ENCODE measurements around the gene GMCL2.

Gene GMCL2

DNA sequence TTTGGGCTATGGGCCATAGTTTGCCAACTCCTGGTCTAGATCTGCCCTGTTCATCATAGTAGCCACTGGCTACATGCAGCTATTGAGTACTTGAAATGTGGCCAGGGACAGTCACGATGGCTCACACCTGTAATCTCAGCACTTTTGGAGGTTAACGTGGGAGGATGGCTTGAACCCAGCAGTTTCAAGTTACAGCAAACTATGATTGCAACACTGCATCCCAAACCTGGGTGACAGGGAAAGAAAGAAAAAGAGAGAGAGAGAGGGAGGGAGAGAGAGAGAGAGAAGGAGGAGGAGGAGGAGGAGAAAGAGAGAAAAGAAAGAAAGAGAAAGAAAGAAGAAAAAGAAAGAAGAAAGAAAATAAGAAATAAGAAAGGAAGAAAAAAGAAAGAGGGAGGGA, 5.1 kb upstream of the GMCL2 start:
- no peak for DNase-seq
- intact Hi-C loops (cut with DNase I): no loop called here

DNA sequence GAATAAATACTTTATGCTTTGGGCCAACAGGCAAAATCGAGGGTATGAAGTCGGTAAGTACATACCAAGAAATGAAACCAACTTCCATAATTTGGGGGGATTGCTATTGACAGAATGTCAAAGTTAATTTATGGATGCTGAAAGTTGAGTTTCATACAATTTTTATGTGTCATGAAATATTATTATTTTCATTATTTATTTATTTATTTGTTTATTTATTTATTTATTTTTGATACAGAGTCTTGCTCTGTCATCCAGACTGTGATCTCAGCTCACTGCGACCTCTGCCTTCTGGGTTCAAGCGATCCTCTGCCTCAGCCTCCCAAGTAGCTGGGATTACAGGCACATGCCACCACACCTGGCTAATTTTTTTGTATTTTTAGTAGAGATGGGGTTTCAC, 4.5 kb upstream of the GMCL2 start:
- DNase-seq: no peak
- intact Hi-C loops (cut with DNase I): no loop called here

- DNase-seq: no peak
- intact Hi-C loops (cut with DNase I): no loop called here
Measured at GRCh38 chr5:178189433-178189832, 2.3 kb upstream of the GMCL2 start.

GRCh38 chr5:178186427-178186826, 744 bp downstream of the GMCL2 start:
- DNase-seq: no peak
- intact Hi-C loops (cut with DNase I): no loop called here

- intact Hi-C loops (cut with DNase I): no loop called here
- DNase-seq: no peak
Measured at GRCh38 chr5:178182158-178182876, 4.9 kb downstream of the GMCL2 start.

DNA sequence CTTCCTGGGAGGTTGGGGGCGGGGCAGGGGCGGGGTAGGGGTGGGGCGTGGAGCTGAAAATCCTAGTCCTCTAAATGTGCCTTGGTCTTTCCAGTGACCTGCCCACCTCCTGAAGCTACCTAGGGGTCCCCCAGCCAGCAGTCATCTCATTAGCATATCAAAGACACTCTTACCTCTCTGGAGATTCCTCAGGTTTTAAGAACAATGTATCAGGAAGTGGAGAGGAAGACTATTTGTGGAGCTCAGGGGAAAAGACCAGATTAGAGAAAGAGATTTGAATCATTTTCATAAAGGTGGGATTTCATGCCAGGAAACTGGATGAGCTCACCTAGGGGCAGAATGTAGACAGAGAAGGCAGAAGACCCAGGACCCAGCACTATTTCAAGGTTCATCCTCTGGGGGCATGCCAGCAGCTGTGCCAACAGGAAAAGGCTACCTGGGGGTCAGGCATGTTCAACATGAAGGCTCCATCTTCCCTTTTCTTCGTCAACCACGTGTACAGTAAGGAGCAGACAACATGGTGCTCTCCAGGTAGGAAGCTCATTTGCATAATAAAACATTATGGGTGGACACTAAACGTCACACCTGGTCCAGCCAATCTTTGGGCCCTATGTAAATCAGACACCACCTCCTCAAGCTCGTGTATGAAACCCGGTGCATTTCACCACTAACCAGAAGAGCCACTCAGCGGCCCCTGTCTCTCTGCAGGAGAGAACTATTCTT, 6.9 kb downstream of the GMCL2 start:
- intact Hi-C loops (cut with DNase I): no loop called here
- DNase-seq: no peak

DNA sequence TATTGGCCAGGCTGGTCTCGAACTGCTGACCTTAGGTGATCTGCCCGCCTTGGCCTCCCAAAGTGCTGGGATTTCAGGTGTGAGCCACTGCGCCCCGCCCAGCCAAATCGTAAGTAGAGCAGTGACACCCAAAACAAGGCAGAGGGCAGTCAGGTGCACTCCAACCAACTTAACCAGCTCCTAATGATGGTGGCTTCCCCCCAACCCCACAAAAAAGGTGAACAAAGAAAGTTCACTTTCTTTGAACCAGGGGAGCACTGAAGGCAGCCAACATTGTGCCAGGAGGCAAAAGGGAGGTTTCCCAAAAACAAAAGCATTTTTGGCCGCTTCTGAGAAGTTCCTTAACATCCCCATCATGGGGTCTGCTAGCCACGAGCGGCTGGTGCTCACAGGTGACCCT, 9.6 kb downstream of the GMCL2 start:
- DNase-seq: no peak
- intact Hi-C loops (cut with DNase I): no loop called here

DNA sequence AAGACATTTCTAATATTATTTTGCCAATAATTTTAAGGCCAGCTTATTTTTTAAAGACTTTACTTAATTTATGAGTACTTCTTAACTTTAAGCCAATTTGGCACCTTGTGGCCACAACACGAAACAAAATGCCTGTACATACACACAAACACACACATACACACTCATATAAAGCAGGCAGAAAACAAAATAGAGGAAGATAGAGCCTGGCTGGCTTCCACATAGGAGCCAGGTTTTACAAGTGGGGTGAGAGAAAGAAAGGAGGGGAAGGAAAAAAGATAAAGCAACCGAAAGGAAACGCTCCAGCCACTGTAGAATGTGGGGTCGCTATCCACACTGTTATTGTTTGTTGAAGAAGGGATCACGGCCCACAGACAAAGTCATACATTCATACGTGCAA, 10.4 kb downstream of the GMCL2 start:
- intact Hi-C loops (cut with DNase I): no loop called here
- no peak for DNase-seq

DNA sequence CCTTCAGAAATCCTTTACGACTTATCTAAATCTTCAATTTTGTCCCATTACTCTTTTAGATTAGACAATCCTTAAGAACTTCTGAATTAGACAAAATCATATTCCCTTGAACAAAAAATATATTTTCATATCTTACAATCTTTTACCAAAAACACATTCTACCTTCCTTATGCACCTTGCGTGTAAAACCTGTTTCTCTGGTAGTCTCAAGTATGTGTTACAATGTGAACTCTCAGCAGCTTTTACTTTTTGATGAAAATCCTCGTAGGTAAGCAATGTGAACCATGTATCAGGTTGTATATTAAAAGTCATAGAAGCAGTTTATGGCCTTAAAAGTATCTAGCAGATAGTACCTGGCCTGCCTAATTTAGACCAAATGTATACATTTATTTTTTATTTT, 12.7 kb downstream of the GMCL2 start:
- intact Hi-C loops (cut with DNase I): no loop called here
- DNase-seq: no peak

DNA sequence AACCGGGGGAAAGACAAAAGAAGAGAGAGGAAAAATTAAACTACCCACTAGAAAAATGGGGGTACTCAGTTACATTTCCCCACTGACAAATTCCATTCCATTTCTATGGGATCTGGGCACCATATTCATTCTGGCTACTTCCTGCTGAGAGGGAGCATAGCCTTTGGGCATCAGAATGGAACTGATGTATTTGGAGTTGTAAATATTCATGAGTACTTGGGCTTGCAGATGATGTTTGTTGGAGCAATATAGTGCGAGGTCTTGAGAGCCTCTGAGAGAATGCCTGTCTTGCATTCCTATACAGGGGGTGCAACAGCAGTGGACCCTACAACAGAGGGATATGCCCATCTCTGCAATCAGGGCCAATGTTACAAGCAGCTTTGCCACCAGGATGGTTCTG, 16.7 kb downstream of the GMCL2 start:
- no peak for DNase-seq

GRCh38 chr5:178165581-178165980, 21.6 kb downstream of the GMCL2 start:
- DNase-seq: peak in 1 of 10 donors; percentile 78
- intact Hi-C loops (cut with DNase I): no loop called here

More for the DNA sequence above, 16.7 kb downstream of the GMCL2 start:
- intact Hi-C loops (cut with DNase I): no loop called here

DNA sequence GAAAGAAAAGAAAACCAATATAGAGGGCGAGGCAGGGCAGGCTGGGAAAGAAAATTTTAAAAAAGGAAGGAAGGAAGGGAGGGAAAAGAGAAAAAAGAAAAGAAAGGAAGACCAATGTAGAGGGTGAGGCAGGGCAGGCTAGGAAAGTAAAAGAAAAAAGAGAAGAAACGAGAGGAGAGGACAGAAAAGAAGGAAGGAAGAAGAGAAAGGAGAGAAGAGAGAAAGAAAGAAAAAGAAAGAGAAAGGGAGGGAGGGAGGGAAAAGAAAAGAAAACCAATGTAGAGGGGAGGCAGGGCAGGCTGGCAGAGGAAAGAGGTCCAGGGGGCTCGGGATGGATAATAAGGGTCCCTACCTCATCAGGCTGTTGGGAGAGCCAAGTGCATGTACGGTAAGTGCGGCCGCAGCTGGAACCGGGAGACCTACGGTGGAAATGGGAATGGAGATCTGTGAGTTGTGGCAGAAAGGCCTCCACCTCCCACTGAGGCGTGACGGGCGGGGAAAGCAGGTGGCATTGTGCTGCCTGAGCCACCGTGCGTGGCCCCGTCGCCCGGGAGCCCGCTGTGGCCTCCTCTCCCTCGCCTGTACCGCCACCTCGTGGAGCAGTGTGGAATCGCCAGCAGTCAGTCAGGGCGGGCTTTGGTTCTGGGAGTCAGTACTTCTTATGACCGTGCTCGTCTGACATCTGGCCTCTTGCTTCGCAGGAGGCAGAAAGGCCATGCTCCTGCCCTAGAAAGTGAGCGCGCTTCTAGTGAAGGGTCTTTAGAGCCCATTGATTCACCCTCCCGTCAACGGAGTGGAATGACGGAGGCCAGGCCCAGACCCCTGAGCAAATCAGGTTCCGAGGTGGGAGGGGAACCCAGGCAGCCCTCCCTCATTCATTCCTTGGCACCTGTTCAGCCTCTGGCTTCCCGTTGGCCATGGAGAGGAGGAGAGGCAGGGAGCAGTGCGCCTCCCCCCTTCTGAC, 23.1 kb downstream of the GMCL2 start:
- intact Hi-C loops (cut with DNase I): loop anchor here (1.0 to 5.0 kb wide), 2 partner anchors 88 to 102 kb away; no protein-coding TSS in a partner anchor
- DNase-seq: peak; percentile 71 to 97 (median 90)

DNA sequence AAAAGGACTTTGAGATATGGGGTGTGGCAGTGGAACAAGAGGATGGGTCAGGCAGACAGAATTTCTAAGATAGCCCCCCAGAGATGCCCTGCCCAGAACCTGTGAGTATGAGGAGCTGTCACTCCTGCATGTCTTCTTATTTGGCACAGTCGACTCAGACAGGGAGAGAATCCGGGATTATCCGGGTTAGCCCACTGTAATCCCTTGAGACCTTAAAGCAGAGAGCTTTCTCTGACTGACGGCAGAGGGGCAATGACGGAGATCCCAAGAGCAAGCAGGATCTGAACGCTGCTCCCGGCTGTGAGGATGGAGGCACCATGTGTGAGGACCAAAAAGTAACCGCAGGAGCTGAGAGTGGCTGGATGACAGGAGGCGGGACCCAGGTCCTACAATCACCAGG, 24.7 kb downstream of the GMCL2 start:
- intact Hi-C loops (cut with DNase I): loop anchor here (5.0 kb wide), 1 partner anchor 100 kb away; no protein-coding TSS in a partner anchor
- no peak for DNase-seq

GRCh38 chr5:178160176-178160575, 27.0 kb downstream of the GMCL2 start:
- no peak for DNase-seq
- intact Hi-C loops (cut with DNase I): loop anchor here (5.0 kb wide), 1 partner anchor 98 kb away; no protein-coding TSS in a partner anchor

- intact Hi-C loops (cut with DNase I): no loop called here
- peak in 1 of 10 donors; percentile 43 for DNase-seq
Measured at GRCh38 chr5:178155065-178155464, 32.1 kb downstream of the GMCL2 start.

DNA sequence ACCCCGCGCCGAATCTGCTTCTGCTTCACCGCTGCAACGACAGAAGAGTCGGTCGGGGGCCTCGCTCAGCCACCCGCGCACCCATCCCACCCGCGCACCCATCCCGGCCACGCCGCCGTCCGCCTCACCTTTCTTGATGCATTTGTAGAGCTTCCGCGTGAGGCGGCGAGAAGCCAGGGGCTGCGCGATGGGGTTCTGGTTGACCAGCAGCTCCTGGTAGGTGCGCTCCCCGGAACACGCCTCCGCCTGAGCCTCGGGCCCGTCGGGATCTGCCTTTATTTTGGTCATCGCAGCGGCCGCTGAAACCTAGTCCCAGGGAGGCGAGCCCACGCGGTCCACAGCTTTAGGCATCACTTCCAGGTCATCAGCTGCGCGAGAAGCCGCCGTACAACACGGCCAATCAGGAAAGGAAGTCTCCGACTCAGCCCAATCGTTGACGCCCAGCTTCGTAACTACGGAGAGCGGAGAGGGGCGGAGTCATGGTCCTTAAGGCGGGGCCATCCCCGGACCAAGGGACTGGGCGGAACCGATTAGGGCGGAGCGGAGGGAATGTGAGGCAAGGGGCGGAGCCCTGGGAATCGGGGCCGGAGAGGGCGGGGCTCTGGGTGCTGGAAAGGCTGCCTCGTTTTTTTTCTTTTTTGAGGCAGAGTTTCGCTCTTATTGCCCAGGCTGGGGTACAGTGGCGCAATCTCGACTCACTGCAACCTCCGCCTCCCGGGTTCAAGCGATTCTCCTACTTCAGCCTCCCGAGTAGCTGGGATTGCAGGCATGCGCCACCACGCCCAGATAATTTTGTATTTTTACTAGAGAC, 33.4 kb downstream of the GMCL2 start, which contains the start of gene NHP2:
Gene NHP2, minus strand, starts transcription at position 356 of the 811 bp plus-strand sequence. Its CDS starts 68 bp downstream, at position 288.
- DNase-seq: peak; percentile 99 to 100 (median 100)
- intact Hi-C loops (cut with DNase I): no loop called here

GRCh38 chr5:178152491-178153444, 34.4 kb downstream of the GMCL2 start:
- intact Hi-C loops (cut with DNase I): no loop called here
- DNase-seq: no peak

GRCh38 chr5:178150977-178151734, 36.0 kb downstream of the GMCL2 start:
- peak in 1 of 10 donors; percentile 48 for DNase-seq
- intact Hi-C loops (cut with DNase I): no loop called here

Measured in posterior cingulate gyrus (tissue), 11 donors.